HG03025 (cell line): ENCODE data around the gene ZGLP1.

Experiments
- ATAC-seq: cut with Tn5 transposase; IDR thresholded peaks from one replicate; pipeline ENCODE4 v1.9.1; 2021; ENCODE audit warnings: mild to moderate bottlenecking, moderate library complexity; ENCODE audit not compliant: unreplicated experiment, low FRiP score

The ZGLP1 gene

DNA sequence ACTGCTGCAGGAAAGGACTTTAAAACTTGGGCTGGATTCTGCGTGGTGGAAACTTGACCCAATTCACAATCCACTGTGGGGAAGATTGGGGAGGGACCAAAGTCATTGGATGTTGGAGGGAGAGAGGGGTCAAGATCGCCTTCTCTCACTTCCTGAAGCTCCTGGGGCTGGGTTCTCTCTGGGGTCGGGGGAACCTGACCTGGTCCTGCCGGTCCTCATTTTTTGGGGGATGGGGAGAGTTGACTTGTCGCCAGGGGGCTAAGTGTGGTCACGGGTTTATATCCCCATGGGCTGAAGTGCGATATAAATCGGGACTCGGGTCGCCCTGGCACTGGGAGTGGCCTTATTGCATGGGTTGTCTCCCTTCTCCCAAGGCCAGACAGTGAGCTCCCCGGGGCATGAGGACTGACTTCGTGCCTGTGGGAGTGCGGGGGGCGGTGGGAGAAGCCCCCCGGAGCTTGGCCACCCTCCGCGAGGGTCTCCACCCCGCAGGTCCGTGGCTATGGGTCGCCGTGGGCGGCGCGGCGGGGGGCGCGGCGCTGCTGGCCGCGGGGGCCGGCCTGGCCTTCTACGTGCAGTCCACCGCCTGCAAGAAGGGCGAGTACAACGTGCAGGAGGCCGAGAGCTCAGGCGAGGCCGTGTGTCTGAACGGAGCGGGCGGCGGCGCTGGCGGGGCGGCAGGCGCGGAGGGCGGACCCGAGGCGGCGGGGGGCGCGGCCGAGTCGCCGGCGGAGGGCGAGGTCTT lies 13.6 kb downstream of the ZGLP1 start:
- ATAC-seq = no peak

- ATAC-seq = no peak
Observed at GRCh38 chr19:10295305-10295846, 14.2 kb downstream of the ZGLP1 start.

- ATAC-seq = no peak
Observed at GRCh38 chr19:10294368-10294697, 15.3 kb downstream of the ZGLP1 start.

DNA sequence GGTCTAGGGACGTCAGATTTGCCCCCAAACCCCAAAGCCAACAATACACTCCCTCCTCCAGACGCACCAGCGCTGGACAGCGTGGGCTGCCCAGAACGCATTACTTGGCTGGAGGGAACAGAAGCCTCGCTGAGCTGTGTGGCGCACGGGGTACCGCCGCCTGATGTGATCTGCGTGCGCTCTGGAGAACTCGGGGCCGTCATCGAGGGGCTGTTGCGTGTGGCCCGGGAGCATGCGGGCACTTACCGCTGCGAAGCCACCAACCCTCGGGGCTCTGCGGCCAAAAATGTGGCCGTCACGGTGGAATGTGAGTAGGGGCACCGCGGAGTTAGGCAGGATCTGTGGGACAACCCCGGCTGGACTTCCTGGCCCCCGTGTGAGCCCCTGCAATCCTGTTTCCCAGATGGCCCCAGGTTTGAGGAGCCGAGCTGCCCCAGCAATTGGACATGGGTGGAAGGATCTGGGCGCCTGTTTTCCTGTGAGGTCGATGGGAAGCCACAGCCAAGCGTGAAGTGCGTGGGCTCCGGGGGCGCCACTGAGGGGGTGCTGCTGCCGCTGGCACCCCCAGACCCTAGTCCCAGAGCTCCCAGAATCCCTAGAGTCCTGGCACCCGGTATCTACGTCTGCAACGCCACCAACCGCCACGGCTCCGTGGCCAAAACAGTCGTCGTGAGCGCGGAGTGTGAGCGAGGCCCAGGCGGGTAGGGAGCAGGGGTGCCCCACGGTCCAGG lies 15.8 kb downstream of the ZGLP1 start:
- ATAC-seq = no peak

DNA sequence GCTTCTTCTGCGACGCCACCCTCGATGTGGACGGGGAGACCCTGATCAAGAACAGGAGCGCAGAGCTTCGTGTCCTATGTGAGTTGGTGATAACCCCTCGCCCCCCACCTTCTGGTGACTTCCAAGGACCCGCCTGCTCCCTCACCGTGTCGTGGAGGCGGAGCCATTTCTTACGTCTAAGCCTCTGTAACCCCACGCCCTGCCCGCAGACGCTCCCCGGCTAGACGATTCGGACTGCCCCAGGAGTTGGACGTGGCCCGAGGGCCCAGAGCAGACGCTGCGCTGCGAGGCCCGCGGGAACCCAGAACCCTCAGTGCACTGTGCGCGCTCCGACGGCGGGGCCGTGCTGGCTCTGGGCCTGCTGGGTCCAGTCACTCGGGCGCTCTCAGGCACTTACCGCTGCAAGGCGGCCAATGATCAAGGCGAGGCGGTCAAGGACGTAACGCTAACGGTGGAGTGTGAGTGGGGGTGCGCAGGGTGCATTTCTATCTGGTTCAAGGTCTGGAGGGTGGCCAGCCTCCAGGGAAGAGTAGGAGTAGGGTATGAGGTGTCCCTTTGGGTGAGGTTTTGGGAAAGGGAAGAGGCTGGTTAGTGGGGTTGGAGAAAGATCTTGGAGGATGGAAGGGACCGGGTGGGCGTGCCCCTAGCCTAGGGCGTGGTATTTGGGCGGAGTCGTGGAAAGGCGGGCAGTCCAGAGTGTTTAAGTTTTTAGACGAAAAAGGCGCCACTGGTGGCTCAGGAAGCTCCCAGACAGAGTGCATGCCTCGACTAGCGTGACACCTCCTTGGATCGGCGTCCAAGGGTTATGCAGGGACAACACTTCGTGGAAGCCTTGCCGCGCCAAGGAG lies 16.6 kb downstream of the ZGLP1 start:
- no peak for ATAC-seq

- peak; percentile 47 for ATAC-seq
Observed at GRCh38 chr19:10292206-10292788, 17.3 kb downstream of the ZGLP1 start.

DNA sequence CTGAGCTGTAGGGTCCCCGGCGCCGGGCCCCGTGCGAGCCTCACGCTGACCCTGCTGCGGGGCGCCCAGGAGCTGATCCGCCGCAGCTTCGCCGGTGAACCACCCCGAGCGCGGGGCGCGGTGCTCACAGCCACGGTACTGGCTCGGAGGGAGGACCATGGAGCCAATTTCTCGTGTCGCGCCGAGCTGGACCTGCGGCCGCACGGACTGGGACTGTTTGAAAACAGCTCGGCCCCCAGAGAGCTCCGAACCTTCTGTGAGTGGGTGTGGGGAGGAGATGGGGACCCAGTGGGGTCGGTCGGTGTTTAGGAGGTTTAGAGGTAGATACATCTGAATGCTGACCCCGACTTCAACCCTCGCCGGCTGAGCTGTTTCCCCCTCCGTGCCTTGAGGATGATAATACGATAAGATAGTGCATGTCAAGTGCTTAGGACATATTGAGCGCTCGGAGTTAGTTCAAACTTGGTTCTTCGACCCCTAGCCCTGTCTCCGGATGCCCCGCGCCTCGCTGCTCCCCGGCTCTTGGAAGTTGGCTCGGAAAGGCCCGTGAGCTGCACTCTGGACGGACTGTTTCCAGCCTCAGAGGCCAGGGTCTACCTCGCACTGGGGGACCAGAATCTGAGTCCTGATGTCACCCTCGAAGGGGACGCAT lies 17.9 kb downstream of the ZGLP1 start:
- ATAC-seq = no peak

GRCh38 chr19:10290876-10291553 lies 18.6 kb downstream of the ZGLP1 start:
- ATAC-seq = no peak

DNA sequence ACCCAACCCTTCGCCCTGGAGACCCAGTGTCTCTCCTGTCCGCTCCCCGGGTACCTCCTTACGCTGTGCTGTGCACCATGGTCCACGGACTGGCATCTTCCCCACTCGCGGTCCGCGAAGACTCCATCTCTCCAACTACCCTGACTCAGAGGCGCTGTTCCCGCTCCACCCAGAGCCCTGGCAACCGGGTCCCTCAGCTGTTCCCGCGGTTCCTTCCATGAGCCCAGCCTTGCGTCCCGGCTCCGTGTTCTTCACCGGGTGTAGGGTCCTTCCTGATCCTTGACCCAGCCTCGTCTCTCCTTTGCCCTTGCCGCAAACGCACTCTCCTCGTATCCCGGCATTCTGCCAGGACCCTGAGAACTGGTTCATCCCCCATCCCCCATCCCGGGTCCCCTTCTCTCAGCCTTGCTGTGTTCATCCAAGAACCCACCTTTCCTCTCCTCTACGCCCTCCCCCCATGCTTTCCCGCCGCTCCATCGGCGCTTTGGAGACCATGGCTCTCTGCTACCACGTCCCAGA lies 19.2 kb downstream of the ZGLP1 start:
- no peak for ATAC-seq

GRCh38 chr19:10289836-10290356 lies 19.7 kb downstream of the ZGLP1 start, which contains the start of gene ICAM5:
Gene ICAM5, plus strand, starts transcription at chr19:10289952. Its CDS starts 92 bp downstream, at chr19:10290044.
- ATAC-seq = no peak

DNA sequence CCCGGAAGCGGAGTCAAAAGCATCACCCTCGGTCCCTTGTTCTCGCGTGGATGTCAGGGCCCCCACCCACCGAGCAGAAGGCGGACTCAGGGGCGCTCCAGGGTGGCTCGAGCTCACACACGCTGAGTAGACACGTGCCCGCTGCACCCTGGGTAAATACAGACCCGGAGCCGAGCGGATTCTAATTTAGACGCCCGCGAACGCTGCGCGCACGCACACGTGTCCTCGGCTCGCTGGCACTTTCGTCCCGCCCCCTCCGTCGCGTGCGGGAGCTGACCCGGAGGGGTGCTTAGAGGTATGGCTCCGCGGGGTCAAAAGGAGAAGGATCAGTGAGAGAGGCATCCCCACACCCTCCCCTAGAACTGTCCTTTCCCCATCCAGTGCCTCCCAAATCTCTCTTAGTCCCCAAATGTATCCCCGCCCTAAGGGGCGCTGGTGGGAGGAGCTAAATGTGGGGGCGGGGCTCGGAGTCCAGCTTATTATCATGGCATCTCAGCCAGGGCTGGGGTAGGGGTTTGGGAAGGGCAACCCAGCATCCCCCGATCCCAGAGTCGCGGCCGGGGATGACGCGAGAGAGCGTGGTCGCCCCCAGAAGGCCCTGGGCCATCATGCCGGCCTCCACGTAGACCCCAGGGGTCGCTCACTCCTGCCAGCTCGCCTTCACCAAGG lies 20.3 kb downstream of the ZGLP1 start:
- no peak for ATAC-seq

GRCh38 chr19:10288662-10289166 lies 20.9 kb downstream of the ZGLP1 start:
- no peak for ATAC-seq

GRCh38 chr19:10286803-10287737 lies 22.5 kb downstream of the ZGLP1 start, which contains the start of gene ICAM4:
Gene ICAM4, plus strand, starts transcription at chr19:10286955. Its CDS starts 58 bp downstream, at chr19:10287013.
- no peak for ATAC-seq

- ATAC-seq = no peak
Observed at GRCh38 chr19:10285393-10285792, 24.2 kb downstream of the ZGLP1 start.

- no peak for ATAC-seq
Observed at GRCh38 chr19:10284960-10285278, 24.7 kb downstream of the ZGLP1 start.

- no peak for ATAC-seq
Observed at GRCh38 chr19:10284065-10284959, 25.3 kb downstream of the ZGLP1 start.
